Body of pancreas (tissue), 4 donors: ENCODE measurements around the gene AEN.

ENCODE experiments used
- POLR2A ChIP-seq, 3 donors: fragments of 450-650 bp; IDR thresholded peaks; one replicate each; pipeline ENCODE4 v1.6.1; 2016; ENCODE audit warnings: antibody characterized with exemption in 3 of 3, mild to moderate bottlenecking in 2 of 3
- TF ChIP-seq, protein P1 (sequence below), 7 experiments: fragments of 450-650 bp in 4 of 7; fragments of 200-600 bp in 3 of 7; sonication (generic) in 3 of 7; IDR thresholded peaks; one replicate each; pipeline ENCODE4 v1.5.1; 2016 to 2019; ENCODE audit warnings: antibody characterized with exemption in 7 of 7

DNA sequence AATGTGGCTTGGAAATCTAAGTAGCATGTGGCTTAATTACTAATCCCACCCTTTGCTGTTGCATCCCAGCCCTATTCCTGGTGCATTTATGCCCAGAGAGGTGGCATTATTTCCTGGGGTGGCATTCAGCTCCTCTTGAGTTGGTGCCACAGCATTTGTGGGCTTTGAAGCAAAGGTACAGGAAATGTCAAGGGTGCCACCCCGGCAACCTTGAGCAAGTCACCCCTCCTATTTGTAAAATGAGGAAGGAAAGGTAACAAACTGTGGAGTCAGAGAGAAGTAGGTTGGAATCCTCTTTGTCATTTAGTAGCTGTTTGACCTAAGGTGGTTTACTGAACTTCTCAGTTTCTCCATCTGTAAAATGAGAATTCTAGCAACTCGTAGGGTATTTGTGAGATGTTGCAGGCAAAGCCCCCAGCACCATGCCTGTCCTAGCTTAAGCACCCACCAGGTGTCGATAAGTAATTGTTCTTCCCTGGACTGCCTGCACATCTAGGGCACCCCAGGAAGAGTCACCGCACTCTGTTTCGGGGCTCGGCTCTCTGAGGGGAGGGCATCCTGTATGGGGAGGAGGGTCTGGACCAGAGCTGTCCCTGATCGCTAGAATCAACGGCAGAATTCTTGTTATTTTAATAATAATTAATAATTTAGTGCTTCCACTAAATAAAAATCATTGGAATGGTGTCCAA lies 34.8 kb downstream of the AEN start:
- TF ChIP-seq POLR2A (IDR thresholded peaks at IDR 0.05) = no peak
- TF ChIP-seq, protein P1, sequence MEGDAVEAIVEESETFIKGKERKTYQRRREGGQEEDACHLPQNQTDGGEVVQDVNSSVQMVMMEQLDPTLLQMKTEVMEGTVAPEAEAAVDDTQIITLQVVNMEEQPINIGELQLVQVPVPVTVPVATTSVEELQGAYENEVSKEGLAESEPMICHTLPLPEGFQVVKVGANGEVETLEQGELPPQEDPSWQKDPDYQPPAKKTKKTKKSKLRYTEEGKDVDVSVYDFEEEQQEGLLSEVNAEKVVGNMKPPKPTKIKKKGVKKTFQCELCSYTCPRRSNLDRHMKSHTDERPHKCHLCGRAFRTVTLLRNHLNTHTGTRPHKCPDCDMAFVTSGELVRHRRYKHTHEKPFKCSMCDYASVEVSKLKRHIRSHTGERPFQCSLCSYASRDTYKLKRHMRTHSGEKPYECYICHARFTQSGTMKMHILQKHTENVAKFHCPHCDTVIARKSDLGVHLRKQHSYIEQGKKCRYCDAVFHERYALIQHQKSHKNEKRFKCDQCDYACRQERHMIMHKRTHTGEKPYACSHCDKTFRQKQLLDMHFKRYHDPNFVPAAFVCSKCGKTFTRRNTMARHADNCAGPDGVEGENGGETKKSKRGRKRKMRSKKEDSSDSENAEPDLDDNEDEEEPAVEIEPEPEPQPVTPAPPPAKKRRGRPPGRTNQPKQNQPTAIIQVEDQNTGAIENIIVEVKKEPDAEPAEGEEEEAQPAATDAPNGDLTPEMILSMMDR (IDR thresholded peaks at IDR 0.05) = no peak
